H4 (cell line): ENCODE data around the gene UTP3. TPM values are rescaled to one million over a fixed set of nuclear protein-coding genes. Genes with fewer than 3 reads are reported as not detected.
A peak's percentile ranks its signal among the peaks of the same experiment; 100 is the strongest.
"Not testable (repeated sequence)": the region's sequence is repeated elsewhere in the genome, so short reads cannot be mapped to it uniquely, and the experiment has no call there.

Experiments used
- DNase-seq: peaks from one replicate; pipeline ENCODE4 v3.0.0-alpha.2; 2015; ENCODE audit warnings: low spot score
- total RNA-seq: library from RNA; depleted of rRNA; stranded (reverse); fragments of >200 nt; shearing (Covaris generic); gene quantifications from 2 replicates; pipeline ENCODE4 v1.2.3, GENCODE V29; 2014; rRNA removed

The UTP3 gene
- total RNA-seq: 19.7 and 23.6 TPM in 2 replicates

GRCh38 chr4:70687821-70688794 is at the start of gene UTP3:
Gene UTP3 (plus strand): TSS chr4:70688532. CDS start chr4:70688678, 146 bp downstream.
- peak; percentile 98 for DNase-seq

- no peak for DNase-seq
Observed at GRCh38 chr4:70640192-70640591, 48.1 kb upstream of the UTP3 start.

GRCh38 chr4:70650741-70651140 is 37.6 kb upstream of the UTP3 start:
- not testable (repeated sequence) for DNase-seq

GRCh38 chr4:70651864-70652506 is 36.3 kb upstream of the UTP3 start:
- DNase-seq: peak; percentile 11

GRCh38 chr4:70654605-70655011 is 33.7 kb upstream of the UTP3 start:
- DNase-seq: no peak

GRCh38 chr4:70657326-70657725 is 31.0 kb upstream of the UTP3 start:
- no peak for DNase-seq

GRCh38 chr4:70658418-70658817 is 29.9 kb upstream of the UTP3 start:
- no peak for DNase-seq

GRCh38 chr4:70660106-70660505 is 28.2 kb upstream of the UTP3 start:
- no peak for DNase-seq

- DNase-seq: not testable (repeated sequence)
Observed at GRCh38 chr4:70661309-70661922, 26.9 kb upstream of the UTP3 start.

- no peak for DNase-seq
Observed at GRCh38 chr4:70666369-70666768, 22.0 kb upstream of the UTP3 start, which contains the start of gene JCHAIN. Gene JCHAIN (minus strand): TSS chr4:70666508. CDS start chr4:70666490, 18 bp downstream.

GRCh38 chr4:70667740-70668535 is 20.4 kb upstream of the UTP3 start:
- no peak for DNase-seq

GRCh38 chr4:70670332-70671014 is 17.9 kb upstream of the UTP3 start:
- DNase-seq: peak; percentile 14

GRCh38 chr4:70671091-70671490 is 17.2 kb upstream of the UTP3 start:
- DNase-seq: no peak

- no peak for DNase-seq
Observed at GRCh38 chr4:70674191-70674590, 14.1 kb upstream of the UTP3 start.

- no peak for DNase-seq
Observed at GRCh38 chr4:70674731-70675130, 13.6 kb upstream of the UTP3 start.

GRCh38 chr4:70676554-70677090 is 11.7 kb upstream of the UTP3 start:
- DNase-seq: no peak

- DNase-seq: no peak
Observed at GRCh38 chr4:70678383-70678999, 9.8 kb upstream of the UTP3 start.

- no peak for DNase-seq
Observed at GRCh38 chr4:70680934-70681333, 7.4 kb upstream of the UTP3 start.

- DNase-seq: no peak
Observed at GRCh38 chr4:70681704-70682103, 6.6 kb upstream of the UTP3 start.

GRCh38 chr4:70682142-70682541 is 6.2 kb upstream of the UTP3 start:
- not testable (repeated sequence) for DNase-seq
